Liver (tissue), 9 donors: ENCODE results near the gene RIMS3. TPM values are rescaled to one million over a fixed set of nuclear protein-coding genes. Genes with fewer than 3 reads are reported as not detected.
A peak's percentile ranks its signal among the peaks of the same experiment; 100 is the strongest.

ENCODE experiments used
- DNase-seq: peaks from one replicate; pipeline ENCODE4 v3.0.0-alpha.2; 2017; ENCODE audit warnings: low spot score
- H3K27ac ChIP-seq, 2 donors: one replicate each; pipeline ENCODE4 v1.7.0; 2013; ENCODE audit warnings: inconsistent platforms in 2 of 2, low read length in 2 of 2, control low read depth in 1 of 2, low read depth in 1 of 2, mild to moderate bottlenecking in 1 of 2
- H3K27me3 ChIP-seq, 4 donors: one replicate each; pipeline versions ENCODE4 v1.6.1 to v1.7.0; 2013; ENCODE audit warnings: low read length in 3 of 4, inconsistent platforms in 1 of 4, mild to moderate bottlenecking in 1 of 4, moderate library complexity in 1 of 4; ENCODE audit not compliant: control insufficient read depth in 4 of 4, insufficient read depth in 4 of 4
- H3K36me3 ChIP-seq, 4 donors: one replicate each; pipeline versions ENCODE4 v1.6.1 to v1.7.0; 2013; ENCODE audit warnings: low read length in 3 of 4, mild to moderate bottlenecking in 3 of 4, low read depth in 1 of 4, moderate library complexity in 1 of 4; ENCODE audit not compliant: control insufficient read depth in 4 of 4, insufficient read depth in 3 of 4
- H3K4me1 ChIP-seq, 4 donors: one replicate each; pipeline versions ENCODE4 v1.6.1 to v1.7.0; 2013; ENCODE audit warnings: low read length in 3 of 4, mild to moderate bottlenecking in 3 of 4, moderate library complexity in 1 of 4; ENCODE audit not compliant: control insufficient read depth in 4 of 4, insufficient read depth in 4 of 4
- H3K4me3 ChIP-seq, 3 donors: one replicate each; pipeline versions ENCODE4 v1.6.1 to v1.7.0; 2013; ENCODE audit warnings: low read length in 3 of 3, control low read depth in 1 of 3, low read depth in 1 of 3, mild to moderate bottlenecking in 1 of 3
- H3K9ac ChIP-seq, 2 donors: one replicate each; pipeline ENCODE4 v1.7.0; 2013; ENCODE audit warnings: low read length in 2 of 2, mild to moderate bottlenecking in 2 of 2, moderate library complexity in 2 of 2, control low read depth in 1 of 2, low read depth in 1 of 2
- H3K9me3 ChIP-seq, 4 donors: one replicate each; pipeline versions ENCODE4 v1.6.1 to v1.7.0; 2013; ENCODE audit warnings: low read length in 3 of 4; ENCODE audit not compliant: control insufficient read depth in 4 of 4
- EGR1 ChIP-seq, 2 donors: IDR thresholded peaks; 2 replicates each; pipeline ENCODE4 v1.6.1; 2016 to 2018; ENCODE audit warnings: antibody characterized with exemption in 2 of 2, low read depth in 2 of 2
- FOXA2 ChIP-seq: IDR thresholded peaks from 2 replicates; pipeline ENCODE4 v1.6.1; 2016; ENCODE audit warnings: antibody characterized with exemption
- GABPA ChIP-seq, 2 donors: IDR thresholded peaks in 1 of 2; conservative IDR thresholded peaks in 1 of 2; 2 replicates each; pipeline ENCODE4 v1.6.1; 2016; ENCODE audit warnings: antibody characterized with exemption in 2 of 2, mild to moderate bottlenecking in 1 of 2, moderate library complexity in 1 of 2
- HNF4A ChIP-seq, 2 donors: conservative IDR thresholded peaks; 2 replicates each; pipeline ENCODE4 v1.6.1; 2016; ENCODE audit warnings: antibody characterized with exemption in 2 of 2, mild to moderate bottlenecking in 2 of 2
- HNF4G ChIP-seq: IDR thresholded peaks from 2 replicates; pipeline ENCODE4 v1.6.1; 2016; ENCODE audit warnings: antibody characterized with exemption
- JUND ChIP-seq, 2 donors: IDR thresholded peaks; 2 replicates each; pipeline ENCODE4 v1.6.1; 2016; ENCODE audit warnings: antibody characterized with exemption in 2 of 2
- RAD21 ChIP-seq, 2 donors: IDR thresholded peaks; 2 replicates each; pipeline ENCODE4 v1.6.1; 2016; ENCODE audit warnings: antibody characterized with exemption in 2 of 2, mild to moderate bottlenecking in 2 of 2
- RXRA ChIP-seq, 2 donors: IDR thresholded peaks; 2 replicates each; pipeline ENCODE4 v1.6.1; 2017 to 2018; ENCODE audit warnings: antibody characterized with exemption in 2 of 2, mild to moderate bottlenecking in 1 of 2
- SP1 ChIP-seq: IDR thresholded peaks from 2 replicates; pipeline ENCODE4 v1.6.1; 2018; ENCODE audit warnings: antibody characterized with exemption, mild to moderate bottlenecking
- TAF1 ChIP-seq: conservative IDR thresholded peaks from 2 replicates; pipeline ENCODE4 v1.6.1; 2016; ENCODE audit warnings: antibody characterized with exemption, mild to moderate bottlenecking
- YY1 ChIP-seq: IDR thresholded peaks from 2 replicates; pipeline ENCODE4 v1.6.1; 2016; ENCODE audit warnings: antibody characterized with exemption, mild to moderate bottlenecking
- WGBS: extraction: QIAGEN DNeasy Blood & Tissue Kit; methylation state at CpG from one replicate; pipeline ENCODE4 v1.1.7; 2013; 5-methylcytosine and 5-hydroxymethylcytosine counted together
- polyA plus RNA-seq, 2 donors: library from polyadenylated mRNA; stranded (reverse) in 1 of 2; unstranded in 1 of 2; fragments of 200-250 nt in 1 of 2; fragments of >200 nt in 1 of 2; fragmentation: Nextera tagmentation in 1 of 2; extraction: Ambion mirVana in 1 of 2; gene quantifications; one replicate each; pipeline versions ENCODE4 v1.2.1 to v1.2.3, GENCODE V29; 2013 to 2015
- total RNA-seq, 2 donors: library from RNA; depleted of rRNA; stranded (reverse); fragments of >200 nt; gene quantifications; one replicate each; pipeline ENCODE4 v1.2.3, GENCODE V29; 2014
- TF ChIP-seq, protein P1 (sequence below): IDR thresholded peaks from 2 replicates; pipeline ENCODE4 v1.6.1; 2016; ENCODE audit warnings: antibody characterized with exemption
- TF ChIP-seq, protein P2 (sequence below): IDR thresholded peaks from 2 replicates; pipeline ENCODE4 v1.6.1; 2016; ENCODE audit warnings: antibody characterized with exemption, mild to moderate bottlenecking
- TF ChIP-seq, protein P3 (sequence below): IDR thresholded peaks from 2 replicates; pipeline ENCODE4 v1.6.1; 2016; ENCODE audit warnings: antibody characterized with exemption
- donor health status: healthy.
- donor health status: healthy.
- donor health status: healthy.
- donor health status: healthy.
- donor health status: healthy.

Gene RIMS3
- total and polyA plus RNA-seq, 4 donors = 0.22 to 2.2 (median 0.77) TPM

DNA sequence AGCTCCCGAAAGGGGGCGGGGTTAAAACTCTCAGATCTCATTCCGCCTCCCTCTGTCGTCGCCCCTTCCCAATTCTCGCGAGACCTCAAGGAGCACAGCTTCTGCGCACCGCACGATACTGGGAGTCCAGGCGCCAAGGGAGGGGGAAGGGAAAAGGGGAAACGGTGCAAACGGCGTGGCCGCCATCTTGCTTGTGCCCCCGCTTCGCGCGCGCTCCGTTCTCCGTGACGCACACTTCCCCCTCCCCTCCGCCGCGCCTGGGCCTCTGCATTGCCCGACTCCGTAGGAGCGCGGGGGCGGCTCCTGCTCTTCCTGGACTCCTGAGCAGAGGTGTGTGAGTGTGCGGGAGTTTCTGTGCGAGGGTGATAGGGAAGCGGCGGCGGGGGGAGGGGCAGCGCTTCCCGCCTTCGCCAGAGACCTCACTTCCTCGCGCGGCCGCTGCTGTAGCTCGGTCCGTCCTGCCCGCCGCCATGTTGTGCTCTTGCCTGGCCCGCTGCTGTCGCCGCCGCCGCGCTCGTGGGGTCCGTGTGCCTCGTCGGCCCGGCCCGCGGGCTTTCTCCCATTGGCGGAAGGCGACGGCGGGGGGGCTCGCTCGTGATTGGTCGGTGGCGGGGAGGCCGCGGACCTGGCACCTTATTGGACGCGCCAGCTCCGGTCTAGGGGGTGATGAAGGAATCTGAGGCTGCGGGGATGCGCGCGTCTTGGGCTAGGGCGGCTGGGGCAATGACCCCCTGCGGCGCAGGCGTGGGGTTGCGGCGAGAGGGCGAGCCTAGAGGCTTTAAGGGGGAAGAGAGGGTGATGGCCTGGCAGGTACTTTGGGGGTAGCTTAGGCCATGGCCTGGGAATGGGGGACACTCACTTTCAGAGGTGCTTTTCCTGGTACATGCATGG is 26.3 kb upstream of the RIMS3 start, which contains the start of gene NFYC:
TSS of gene NFYC (plus strand) at position 167 of the 891 bp plus-strand sequence. CDS start 47,140 bp downstream, outside the sequence.
- H3K4me1 ChIP-seq = peaks cover 0 to 38% (median 33%) of the 10 kb centered on the region in 4 donors
- peaks cover 0 to 2% (median 0%) of the 10 kb centered on the region in 4 donors for H3K36me3 ChIP-seq
- under 1% methylated on average over 84 of the region's 84 CpGs for WGBS
- H3K9ac ChIP-seq = peak within 1 kb of the TSS; percentile 10 to 96
- DNase-seq = peak; percentile 94
- no peaks in the 10 kb centered on the region for H3K27me3 ChIP-seq
- TF ChIP-seq JUND (IDR thresholded peaks at IDR 0.05) (no peak), HNF4G (peak; percentile 1), RXRA (IDR thresholded peaks at IDR 0.05) (peak; percentile 28 to 60), EGR1 (IDR thresholded peaks at IDR 0.05; ENCODE audit: low read depth in 2 of 2) (peak in 1 of 2 donors; percentile 24), HNF4A (conservative IDR thresholded peaks at IDR 0.05) (peak in 1 of 2 donors; percentile 18), SP1 (peak; percentile 41), YY1 (peak; percentile 99), TAF1 (peak; percentile 58), GABPA (IDR thresholded peaks at IDR 0.05 in 1 of 2, conservative IDR thresholded peaks at IDR 0.05 in 1 of 2) (peak in 1 of 2 donors; percentile 38), RAD21 (IDR thresholded peaks at IDR 0.05) (peak in 1 of 2 donors; percentile 21), FOXA2 (no peak)
- TF ChIP-seq, protein P1, sequence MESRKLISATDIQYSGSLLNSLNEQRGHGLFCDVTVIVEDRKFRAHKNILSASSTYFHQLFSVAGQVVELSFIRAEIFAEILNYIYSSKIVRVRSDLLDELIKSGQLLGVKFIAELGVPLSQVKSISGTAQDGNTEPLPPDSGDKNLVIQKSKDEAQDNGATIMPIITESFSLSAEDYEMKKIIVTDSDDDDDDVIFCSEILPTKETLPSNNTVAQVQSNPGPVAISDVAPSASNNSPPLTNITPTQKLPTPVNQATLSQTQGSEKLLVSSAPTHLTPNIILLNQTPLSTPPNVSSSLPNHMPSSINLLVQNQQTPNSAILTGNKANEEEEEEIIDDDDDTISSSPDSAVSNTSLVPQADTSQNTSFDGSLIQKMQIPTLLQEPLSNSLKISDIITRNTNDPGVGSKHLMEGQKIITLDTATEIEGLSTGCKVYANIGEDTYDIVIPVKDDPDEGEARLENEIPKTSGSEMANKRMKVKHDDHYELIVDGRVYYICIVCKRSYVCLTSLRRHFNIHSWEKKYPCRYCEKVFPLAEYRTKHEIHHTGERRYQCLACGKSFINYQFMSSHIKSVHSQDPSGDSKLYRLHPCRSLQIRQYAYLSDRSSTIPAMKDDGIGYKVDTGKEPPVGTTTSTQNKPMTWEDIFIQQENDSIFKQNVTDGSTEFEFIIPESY = peak; percentile 99
- TF ChIP-seq, protein P2, sequence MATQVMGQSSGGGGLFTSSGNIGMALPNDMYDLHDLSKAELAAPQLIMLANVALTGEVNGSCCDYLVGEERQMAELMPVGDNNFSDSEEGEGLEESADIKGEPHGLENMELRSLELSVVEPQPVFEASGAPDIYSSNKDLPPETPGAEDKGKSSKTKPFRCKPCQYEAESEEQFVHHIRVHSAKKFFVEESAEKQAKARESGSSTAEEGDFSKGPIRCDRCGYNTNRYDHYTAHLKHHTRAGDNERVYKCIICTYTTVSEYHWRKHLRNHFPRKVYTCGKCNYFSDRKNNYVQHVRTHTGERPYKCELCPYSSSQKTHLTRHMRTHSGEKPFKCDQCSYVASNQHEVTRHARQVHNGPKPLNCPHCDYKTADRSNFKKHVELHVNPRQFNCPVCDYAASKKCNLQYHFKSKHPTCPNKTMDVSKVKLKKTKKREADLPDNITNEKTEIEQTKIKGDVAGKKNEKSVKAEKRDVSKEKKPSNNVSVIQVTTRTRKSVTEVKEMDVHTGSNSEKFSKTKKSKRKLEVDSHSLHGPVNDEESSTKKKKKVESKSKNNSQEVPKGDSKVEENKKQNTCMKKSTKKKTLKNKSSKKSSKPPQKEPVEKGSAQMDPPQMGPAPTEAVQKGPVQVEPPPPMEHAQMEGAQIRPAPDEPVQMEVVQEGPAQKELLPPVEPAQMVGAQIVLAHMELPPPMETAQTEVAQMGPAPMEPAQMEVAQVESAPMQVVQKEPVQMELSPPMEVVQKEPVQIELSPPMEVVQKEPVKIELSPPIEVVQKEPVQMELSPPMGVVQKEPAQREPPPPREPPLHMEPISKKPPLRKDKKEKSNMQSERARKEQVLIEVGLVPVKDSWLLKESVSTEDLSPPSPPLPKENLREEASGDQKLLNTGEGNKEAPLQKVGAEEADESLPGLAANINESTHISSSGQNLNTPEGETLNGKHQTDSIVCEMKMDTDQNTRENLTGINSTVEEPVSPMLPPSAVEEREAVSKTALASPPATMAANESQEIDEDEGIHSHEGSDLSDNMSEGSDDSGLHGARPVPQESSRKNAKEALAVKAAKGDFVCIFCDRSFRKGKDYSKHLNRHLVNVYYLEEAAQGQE = peak; percentile 44
- TF ChIP-seq, protein P3, sequence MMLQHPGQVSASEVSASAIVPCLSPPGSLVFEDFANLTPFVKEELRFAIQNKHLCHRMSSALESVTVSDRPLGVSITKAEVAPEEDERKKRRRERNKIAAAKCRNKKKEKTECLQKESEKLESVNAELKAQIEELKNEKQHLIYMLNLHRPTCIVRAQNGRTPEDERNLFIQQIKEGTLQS = no peak
- peak within 1 kb of the TSS; percentile 81 to 95 (median 95) for H3K4me3 ChIP-seq
- H3K9me3 ChIP-seq = no peaks in the 10 kb centered on the region
- H3K27ac ChIP-seq = peak within 1 kb of the TSS; percentile 89 to 99
